Stimulated activated naive B cell treated with anti-CD40 and anti-IgM and Interleukin-4, amounts not matched to agents 10 μg/mL and 1 μg/mL and 100 μg/mL, for 72 hours (primary cell): ENCODE data around the gene RHOT2.

Source experiments
- ATAC-seq, 2 donors: fragments of 150-1000 bp; cut with Tn5 transposase; replicated peaks; 2 replicates each; pipeline ENCODE4 v1.10.0; 2021; ENCODE audit warnings: moderate library complexity in 1 of 2
- DNase-seq: peaks from one replicate; pipeline ENCODE4 v3.0.0; 2021
- H3K27ac Mint-ChIP-seq: one replicate; pipeline ENCODE4 v1.8.0; 2022; ENCODE audit warnings: mild to moderate bottlenecking, mixed read lengths
- H3K27me3 Mint-ChIP-seq, 2 donors: one replicate each; pipeline ENCODE4 v1.8.0; 2022; ENCODE audit warnings: mixed read lengths in 2 of 2
- H3K36me3 Mint-ChIP-seq, 2 donors: one replicate each; pipeline ENCODE4 v1.8.0; 2022; ENCODE audit warnings: mixed read lengths in 2 of 2, mild to moderate bottlenecking in 1 of 2
- H3K4me1 Mint-ChIP-seq, 2 donors: one replicate each; pipeline ENCODE4 v1.8.0; 2022; ENCODE audit warnings: mixed read lengths in 2 of 2, mild to moderate bottlenecking in 1 of 2
- H3K4me3 Mint-ChIP-seq, 2 donors: one replicate each; pipeline ENCODE4 v1.8.0; 2022; ENCODE audit warnings: mild to moderate bottlenecking in 2 of 2, mixed read lengths in 2 of 2, moderate library complexity in 1 of 2
- H3K9me3 Mint-ChIP-seq, 2 donors: one replicate each; pipeline ENCODE4 v1.8.0; 2022; ENCODE audit warnings: mixed read lengths in 2 of 2, mild to moderate bottlenecking in 1 of 2

Gene RHOT2

GRCh38 chr16:662095-662494 is 5.8 kb upstream of the RHOT2 start:
- ATAC-seq (no peak), DNase-seq (no peak)
- Mint-ChIP-seq H3K4me1 (peaks cover 4 to 15% of the 10 kb centered on the region in 2 donors), H3K9me3 (no peaks in the 10 kb centered on the region), H3K27me3 (no peaks in the 10 kb centered on the region), H3K4me3 (no peak overlapping the region), H3K36me3 (peaks cover 13 to 27% of the 10 kb centered on the region in 2 donors), H3K27ac (no peak overlapping the region)

DNA sequence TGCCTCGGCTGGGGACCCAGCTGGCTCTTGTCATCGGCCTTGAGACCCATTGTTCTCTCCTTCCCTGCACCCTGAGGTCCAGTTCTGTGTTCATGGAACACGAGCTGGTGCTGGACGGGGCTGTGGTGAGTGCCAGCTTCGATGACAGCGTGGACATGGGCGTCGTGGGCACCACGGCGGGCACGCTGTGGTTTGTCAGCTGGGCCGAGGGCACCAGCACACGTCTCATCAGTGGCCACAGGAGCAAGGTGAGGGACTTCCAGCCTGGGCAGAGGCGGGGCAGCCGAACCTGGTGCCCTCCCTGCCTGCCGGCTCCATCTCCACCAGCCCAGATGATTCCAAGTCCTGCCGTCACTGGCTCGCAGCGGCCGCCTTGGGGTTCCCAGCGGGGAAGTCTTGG is 5.3 kb upstream of the RHOT2 start:
- Mint-ChIP-seq H3K9me3 (no peaks in the 10 kb centered on the region), H3K4me1 (peaks cover 5 to 17% of the 10 kb centered on the region in 2 donors), H3K27me3 (no peaks in the 10 kb centered on the region), H3K4me3 (no peak overlapping the region), H3K27ac (no peak overlapping the region), H3K36me3 (peaks cover 13 to 27% of the 10 kb centered on the region in 2 donors)
- DNase-seq (no peak), ATAC-seq (no peak)

DNA sequence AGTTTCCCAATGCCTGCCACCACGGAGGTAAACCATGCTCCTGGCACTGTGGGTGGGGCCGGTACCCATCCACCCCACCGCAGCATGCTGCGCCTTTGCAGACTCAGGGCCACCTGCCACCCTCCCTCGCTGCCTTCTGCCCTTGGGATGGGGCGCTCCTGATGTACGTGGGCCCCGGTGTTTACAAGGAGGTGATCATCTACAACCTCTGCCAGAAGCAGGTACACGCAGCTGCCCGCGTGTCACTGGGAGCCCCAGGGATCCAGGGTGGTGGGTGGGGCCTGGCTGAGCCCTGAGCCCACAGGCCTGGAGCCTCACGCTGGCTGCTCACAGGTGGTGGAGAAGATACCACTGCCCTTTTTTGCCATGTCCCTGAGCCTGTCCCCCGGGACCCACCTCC is 1.4 kb upstream of the RHOT2 start:
- ATAC-seq: no peak
- Mint-ChIP-seq H3K36me3 (peaks cover 12 to 21% of the 10 kb centered on the region in 2 donors), H3K9me3 (no peaks in the 10 kb centered on the region), H3K4me1 (peaks cover 7 to 25% of the 10 kb centered on the region in 2 donors), H3K4me3 (peak overlapping the region in 1 of 2 donors; percentile 3), H3K27ac (peak overlapping the region; percentile 42), H3K27me3 (no peaks in the 10 kb centered on the region)
- no peak for DNase-seq

GRCh38 chr16:667113-667779 is 686 bp upstream of the RHOT2 start:
- Mint-ChIP-seq H3K4me3 (peak overlapping the region; percentile 86 to 87), H3K9me3 (no peaks in the 10 kb centered on the region), H3K27ac (peak overlapping the region; percentile 90), H3K36me3 (peaks cover 12 to 25% of the 10 kb centered on the region in 2 donors), H3K27me3 (no peaks in the 10 kb centered on the region), H3K4me1 (peaks cover 7 to 22% of the 10 kb centered on the region in 2 donors)
- ATAC-seq: no peak
- no peak for DNase-seq

DNA sequence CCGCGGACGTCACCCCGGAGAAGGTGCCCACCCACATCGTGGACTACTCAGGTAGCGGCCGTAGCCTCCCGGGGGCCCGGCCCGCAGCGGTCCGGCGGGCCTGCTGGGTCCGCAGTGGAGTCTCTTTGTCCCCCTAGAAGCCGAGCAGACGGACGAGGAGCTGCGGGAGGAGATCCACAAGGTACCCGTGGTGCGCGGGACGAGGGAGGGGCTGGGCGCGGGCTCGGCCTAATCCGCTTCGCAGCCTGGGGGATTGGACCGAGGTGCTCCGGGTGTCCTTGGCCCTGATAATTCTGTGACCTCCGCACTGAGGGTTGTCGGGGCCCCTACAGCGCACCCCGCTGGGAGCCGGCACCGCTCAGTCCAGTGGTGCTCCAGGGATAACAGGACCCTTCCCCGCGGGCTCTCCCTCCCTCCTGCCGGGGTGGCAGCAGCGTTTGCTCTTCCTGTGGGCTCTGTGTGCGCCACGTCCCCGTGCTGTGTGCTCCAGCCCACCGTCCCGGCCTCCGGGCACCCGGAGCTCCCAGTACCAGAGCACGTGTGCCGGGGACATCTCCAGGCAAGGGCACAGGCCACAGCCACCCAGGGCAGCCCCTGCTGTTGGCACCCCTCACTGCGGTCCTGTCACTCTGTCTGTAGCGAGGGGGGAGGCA is 713 bp downstream of the RHOT2 start:
- Mint-ChIP-seq H3K36me3 (peaks cover 14 to 31% of the 10 kb centered on the region in 2 donors), H3K9me3 (no peaks in the 10 kb centered on the region), H3K27me3 (no peaks in the 10 kb centered on the region), H3K27ac (peak overlapping the region; percentile 87), H3K4me1 (peaks cover 7 to 22% of the 10 kb centered on the region in 2 donors), H3K4me3 (peak overlapping the region; percentile 86 to 87)
- DNase-seq: no peak
- ATAC-seq: peak; percentile 8 to 15

DNA sequence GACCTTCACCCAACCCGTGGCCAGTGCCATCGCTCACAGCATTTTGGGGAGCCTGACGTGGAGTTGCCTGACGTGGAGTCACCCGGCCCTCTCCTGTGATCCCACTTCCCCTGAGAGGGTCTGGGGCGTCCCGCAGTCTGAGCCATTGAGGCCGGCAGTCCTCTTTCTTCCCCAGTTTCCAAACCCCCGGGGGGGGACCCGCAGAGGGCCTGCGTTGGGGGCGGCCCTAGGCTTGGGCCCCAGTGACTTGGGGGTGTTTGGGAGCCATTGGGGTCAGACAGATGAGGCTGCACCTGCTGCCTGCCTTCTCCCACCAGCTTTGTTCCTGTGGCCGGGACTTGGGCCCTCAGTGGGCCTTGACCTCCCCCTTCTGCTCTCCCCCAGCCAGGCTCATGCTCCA is 1.7 kb downstream of the RHOT2 start:
- ATAC-seq (no peak), DNase-seq (no peak)
- peaks cover 18 to 36% of the 10 kb centered on the region in 2 donors for H3K36me3 Mint-ChIP-seq
- peaks cover 0 to under 1% of the 10 kb centered on the region in 2 donors for H3K27me3 Mint-ChIP-seq
- peak overlapping the region; percentile 62 to 86 for H3K4me3 Mint-ChIP-seq
- H3K9me3 Mint-ChIP-seq: no peaks in the 10 kb centered on the region
- H3K4me1 Mint-ChIP-seq: peaks cover 7 to 22% of the 10 kb centered on the region in 2 donors
- no peak overlapping the region for H3K27ac Mint-ChIP-seq

DNA sequence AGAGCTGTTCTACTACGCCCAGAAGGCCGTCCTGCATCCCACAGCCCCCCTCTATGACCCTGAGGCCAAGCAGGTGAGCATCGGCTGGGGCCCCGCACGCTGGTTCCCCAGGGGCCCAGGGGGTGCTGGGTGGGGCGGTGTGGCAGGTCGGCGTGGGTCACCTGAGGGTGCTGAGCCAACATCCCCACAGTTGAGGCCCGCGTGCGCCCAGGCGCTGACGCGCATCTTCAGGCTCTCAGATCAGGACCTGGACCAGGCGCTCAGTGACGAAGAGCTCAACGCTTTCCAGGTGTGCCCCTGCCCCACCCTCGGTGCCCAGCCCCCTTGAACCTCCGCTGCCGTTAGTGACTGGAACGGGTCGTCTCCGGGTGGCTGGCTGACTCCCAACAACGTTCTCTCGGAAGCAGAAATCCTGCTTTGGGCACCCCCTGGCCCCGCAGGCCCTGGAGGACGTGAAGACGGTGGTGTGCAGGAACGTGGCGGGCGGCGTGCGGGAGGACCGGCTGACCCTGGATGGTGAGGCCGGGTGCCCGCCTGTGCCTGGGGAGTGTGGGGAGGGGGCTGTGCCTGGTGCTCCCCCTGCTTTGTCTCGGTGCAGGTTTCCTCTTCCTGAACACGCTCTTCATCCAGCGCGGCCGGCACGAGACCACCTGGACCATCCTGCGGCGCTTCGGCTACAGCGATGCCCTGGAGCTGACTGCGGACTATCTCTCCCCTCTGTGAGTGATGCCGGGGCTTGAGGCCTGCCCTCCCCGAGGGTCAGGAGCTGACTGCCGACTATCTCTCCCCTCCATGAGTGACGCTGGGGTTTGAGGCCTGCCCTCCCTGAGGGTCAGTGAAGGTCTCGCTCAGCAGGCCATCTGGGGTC is 2.8 kb downstream of the RHOT2 start:
- Mint-ChIP-seq H3K4me1 (peaks cover 14 to 31% of the 10 kb centered on the region in 2 donors), H3K27ac (no peak overlapping the region), H3K4me3 (no peak overlapping the region), H3K36me3 (peaks cover 21 to 41% of the 10 kb centered on the region in 2 donors), H3K9me3 (no peaks in the 10 kb centered on the region), H3K27me3 (peaks cover 7 to 9% of the 10 kb centered on the region in 2 donors)
- no peak for DNase-seq
- ATAC-seq: no peak

GRCh38 chr16:671353-672131 is 3.6 kb downstream of the RHOT2 start:
- no peak for DNase-seq
- Mint-ChIP-seq H3K36me3 (peaks cover 21 to 41% of the 10 kb centered on the region in 2 donors), H3K9me3 (no peaks in the 10 kb centered on the region), H3K27ac (no peak overlapping the region), H3K4me1 (peaks cover 15 to 31% of the 10 kb centered on the region in 2 donors), H3K27me3 (peaks cover 8 to 9% of the 10 kb centered on the region in 2 donors), H3K4me3 (no peak overlapping the region)
- no peak for ATAC-seq

DNA sequence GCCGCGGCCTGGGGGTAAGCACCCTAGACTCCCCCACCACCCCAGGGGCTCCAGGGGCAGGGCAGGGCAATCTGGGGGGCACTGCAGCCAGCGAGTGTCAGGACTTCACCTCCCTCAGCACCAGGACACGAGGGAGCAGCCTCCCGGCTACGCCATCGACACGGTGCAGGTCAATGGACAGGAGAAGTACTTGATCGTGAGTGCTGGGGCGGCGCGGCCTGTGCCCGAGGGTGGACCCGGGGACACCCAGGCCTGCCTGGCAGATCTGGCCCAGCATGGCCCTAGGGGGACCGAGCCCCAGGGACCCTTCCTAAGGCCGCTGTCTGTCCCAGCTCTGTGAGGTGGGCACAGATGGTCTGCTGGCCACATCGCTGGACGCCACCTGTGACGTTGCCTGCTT is 4.4 kb downstream of the RHOT2 start:
- peaks cover 21 to 41% of the 10 kb centered on the region in 2 donors for H3K36me3 Mint-ChIP-seq
- DNase-seq (no peak), ATAC-seq (no peak)
- H3K4me3 Mint-ChIP-seq: no peak overlapping the region
- H3K27ac Mint-ChIP-seq: no peak overlapping the region
- no peaks in the 10 kb centered on the region for H3K9me3 Mint-ChIP-seq
- H3K4me1 Mint-ChIP-seq: peaks cover 17 to 31% of the 10 kb centered on the region in 2 donors
- H3K27me3 Mint-ChIP-seq: peaks cover 13 to 17% of the 10 kb centered on the region in 2 donors

- H3K27me3 Mint-ChIP-seq: peaks cover 13 to 22% of the 10 kb centered on the region in 2 donors
- no peak for DNase-seq
- no peak for ATAC-seq
- no peak overlapping the region for H3K27ac Mint-ChIP-seq
- peaks cover 15 to 26% of the 10 kb centered on the region in 2 donors for H3K4me1 Mint-ChIP-seq
- H3K36me3 Mint-ChIP-seq: peaks cover 21 to 41% of the 10 kb centered on the region in 2 donors
- H3K9me3 Mint-ChIP-seq: no peaks in the 10 kb centered on the region
- H3K4me3 Mint-ChIP-seq: no peak overlapping the region
Measured at GRCh38 chr16:672851-673250, 4.9 kb downstream of the RHOT2 start.

DNA sequence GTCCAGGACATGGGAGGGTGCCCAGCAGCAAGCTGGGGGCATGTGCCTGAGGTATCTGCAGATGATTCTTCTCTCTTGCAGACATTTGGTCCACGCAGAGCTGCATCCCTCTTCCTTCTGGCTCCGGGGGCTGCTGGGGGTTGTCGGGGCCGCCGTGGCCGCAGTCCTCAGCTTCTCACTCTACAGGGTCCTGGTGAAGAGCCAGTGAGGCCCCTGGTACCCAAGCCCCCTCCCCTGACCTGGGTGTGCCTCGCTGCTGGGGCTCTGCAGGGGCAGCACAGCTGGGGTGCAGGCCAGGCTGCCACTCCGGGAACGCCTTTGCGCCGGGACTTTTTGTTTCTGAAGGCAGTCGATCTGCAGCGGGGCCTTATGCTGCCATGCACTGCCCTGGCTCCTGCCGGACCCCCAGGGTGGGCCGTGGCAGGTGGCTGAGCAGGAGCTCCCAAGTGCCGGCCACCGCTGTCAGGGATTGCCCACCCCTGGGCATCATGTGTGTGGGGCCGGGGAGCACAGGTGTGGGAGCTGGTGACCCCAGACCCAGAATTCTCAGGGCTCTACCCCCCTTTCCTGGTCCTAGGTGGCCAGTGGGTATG is 5.6 kb downstream of the RHOT2 start:
- Mint-ChIP-seq H3K4me1 (peaks cover 16 to 25% of the 10 kb centered on the region in 2 donors), H3K4me3 (no peak overlapping the region), H3K36me3 (peaks cover 21 to 41% of the 10 kb centered on the region in 2 donors), H3K9me3 (no peaks in the 10 kb centered on the region), H3K27me3 (peaks cover 13 to 25% of the 10 kb centered on the region in 2 donors), H3K27ac (no peak overlapping the region)
- no peak for ATAC-seq
- no peak for DNase-seq

- DNase-seq: no peak
- no peak for ATAC-seq
- H3K9me3 Mint-ChIP-seq: no peaks in the 10 kb centered on the region
- H3K4me1 Mint-ChIP-seq: peaks cover 15 to 25% of the 10 kb centered on the region in 2 donors
- no peak overlapping the region for H3K27ac Mint-ChIP-seq
- H3K4me3 Mint-ChIP-seq: no peak overlapping the region
- H3K36me3 Mint-ChIP-seq: peaks cover 15 to 41% of the 10 kb centered on the region in 2 donors
- H3K27me3 Mint-ChIP-seq: peaks cover 13 to 25% of the 10 kb centered on the region in 2 donors
Measured at GRCh38 chr16:674214-674881, 6.4 kb downstream of the RHOT2 start.
